ENCODE data around the gene YIPF4. TPM values are rescaled to one million over a fixed set of nuclear protein-coding genes. Genes with fewer than 3 reads are reported as not detected.
"Not testable (repeated sequence)": the region's sequence is repeated elsewhere in the genome, so short reads cannot be mapped to it uniquely, and the experiment has no call there.

YIPF4 gene
- total RNA-seq, result 9.9 and 12.5 TPM in 2 replicates

DNA sequence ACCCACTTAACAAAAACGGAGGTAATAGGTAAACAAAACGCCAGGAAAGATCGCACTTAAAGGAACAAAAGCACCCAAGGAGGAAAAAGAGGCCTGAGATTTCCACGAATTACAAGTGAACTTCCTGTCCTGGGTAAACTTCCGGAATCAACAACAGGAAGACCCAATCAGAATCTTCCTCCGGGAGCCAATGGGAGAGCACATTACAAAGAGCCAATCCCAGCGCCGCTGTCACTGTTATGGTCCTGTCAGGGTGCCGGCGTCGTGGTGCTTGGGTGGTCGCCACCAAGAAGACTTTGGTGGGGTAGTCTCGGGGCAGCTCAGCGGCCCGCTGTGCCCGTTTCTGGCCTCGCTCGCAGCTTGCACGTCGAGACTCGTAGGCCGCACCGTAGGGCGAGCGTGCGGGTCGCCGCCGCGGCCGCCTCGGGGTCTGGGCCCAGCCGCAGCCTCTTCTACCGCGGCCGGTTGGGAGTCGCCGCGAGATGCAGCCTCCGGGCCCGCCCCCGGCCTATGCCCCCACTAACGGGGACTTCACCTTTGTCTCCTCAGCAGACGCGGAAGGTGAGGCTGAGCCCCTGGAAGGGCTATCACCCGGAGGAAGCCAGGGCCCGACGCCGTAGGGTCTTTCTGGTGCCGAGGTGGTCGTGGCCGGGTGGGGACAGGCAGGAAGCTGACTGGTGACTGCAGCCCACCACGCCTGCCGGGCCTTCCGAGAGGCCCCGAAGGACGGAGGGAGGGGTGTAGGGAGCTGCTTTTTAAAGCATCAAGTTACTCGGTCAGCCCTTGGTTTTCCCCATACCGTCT, at the start of gene YIPF4:
TSS of gene YIPF4 (plus strand) at position 231 of the 804 bp plus-strand sequence. CDS start at position 483, 252 bp downstream.
- DNase-seq (ENCODE audit: low read depth in 2 of 2), result peak; percentile 90 to 94

DNA sequence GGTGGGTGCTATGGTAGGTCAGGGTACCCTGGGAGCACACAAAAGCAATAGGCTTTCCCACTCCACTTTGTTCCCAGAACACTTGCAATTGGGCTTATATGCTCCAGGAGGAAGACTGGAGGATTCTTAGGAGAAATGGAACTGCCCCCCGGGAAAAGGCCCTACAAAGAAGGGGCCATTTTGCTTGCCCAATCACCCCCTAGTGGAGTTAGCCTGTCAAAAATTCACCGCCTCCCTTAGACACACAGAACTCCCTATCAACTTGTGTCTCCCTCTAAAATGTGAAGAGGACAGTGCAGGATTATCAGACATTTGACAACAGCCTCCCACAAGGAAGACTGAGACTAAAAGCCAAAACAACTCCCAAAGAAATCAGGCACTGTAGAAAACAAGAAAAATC, 49.5 kb upstream of the YIPF4 start:
- no peak for DNase-seq (ENCODE audit: low read depth in 2 of 2)

DNA sequence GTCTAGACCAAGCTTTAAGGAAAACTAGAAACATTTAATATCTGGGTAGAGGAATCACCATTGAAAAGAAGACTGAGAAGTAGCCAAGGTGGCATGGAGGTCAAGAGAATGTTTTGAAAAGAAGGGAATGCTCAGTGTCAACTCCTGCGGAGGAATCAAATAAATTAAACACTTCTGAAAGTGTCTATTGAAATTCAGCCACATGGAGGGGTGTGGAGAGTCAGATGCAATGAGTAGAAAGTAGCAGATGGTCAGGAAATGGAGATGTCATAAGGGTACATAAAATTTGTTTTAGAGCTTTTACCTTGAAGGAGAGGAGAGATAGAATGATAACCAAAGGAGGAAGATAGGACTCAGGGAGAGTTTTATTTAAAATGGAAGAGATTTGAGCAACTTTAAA, 48.1 kb upstream of the YIPF4 start:
- no peak for DNase-seq (ENCODE audit: low read depth in 2 of 2)

DNA sequence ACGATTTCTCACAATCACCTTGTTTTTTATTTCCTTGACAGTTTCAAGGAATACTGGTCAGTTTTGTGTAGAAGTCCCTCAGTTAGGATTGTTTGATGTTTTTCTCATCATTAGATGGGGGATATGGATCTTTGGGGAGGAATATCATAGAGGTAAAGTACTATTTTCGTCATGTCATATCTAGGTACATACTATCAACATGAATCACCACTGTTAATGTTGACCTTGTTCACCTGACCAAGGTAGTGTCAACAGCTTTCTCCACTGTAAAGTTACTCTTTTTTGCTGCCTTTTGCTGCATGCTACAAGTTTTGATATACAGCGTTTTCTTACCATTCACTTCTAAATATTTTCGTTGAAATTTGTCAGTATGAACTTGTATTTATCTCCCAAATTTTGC, 45.7 kb upstream of the YIPF4 start:
- DNase-seq (ENCODE audit: low read depth in 2 of 2), result no peak

DNA sequence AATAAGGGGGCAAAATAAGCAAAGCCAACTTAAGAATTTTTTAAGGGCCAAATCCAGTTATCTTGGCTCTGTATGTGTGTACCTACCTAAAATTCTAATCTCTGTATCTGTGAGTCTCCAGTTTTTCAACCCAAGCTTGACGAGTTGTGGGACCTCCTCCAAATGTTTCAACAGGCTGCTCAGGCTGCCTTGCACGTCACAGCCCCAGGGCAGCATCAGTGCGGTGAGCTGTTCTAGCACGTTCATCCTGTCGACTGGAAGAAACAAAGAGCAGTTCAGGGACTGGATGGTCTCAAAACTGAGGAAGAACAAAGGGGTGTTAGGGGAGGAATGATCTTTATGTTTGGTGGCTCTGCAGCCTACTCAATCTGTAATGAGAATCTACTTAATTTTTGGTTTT, 42.4 kb upstream of the YIPF4 start:
- DNase-seq (ENCODE audit: low read depth in 2 of 2), result no peak

DNA sequence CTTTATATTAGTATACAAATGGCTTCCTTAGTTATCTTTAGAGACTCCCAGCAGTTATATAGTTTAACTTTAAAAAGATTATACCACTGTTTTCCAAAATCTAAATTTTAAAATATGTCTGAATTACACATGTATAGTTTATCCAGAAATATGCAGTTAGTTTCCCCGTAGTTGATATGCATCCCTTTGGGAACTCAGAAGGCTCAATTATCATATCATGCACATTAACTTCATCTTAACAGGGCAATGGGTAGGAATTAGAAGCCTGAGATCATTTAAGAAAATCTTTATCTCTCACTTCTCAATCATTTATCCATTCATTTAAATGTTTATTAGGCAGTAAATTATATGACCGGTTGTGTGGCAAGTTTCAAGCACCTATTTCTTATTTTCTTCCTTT, 40.2 kb upstream of the YIPF4 start:
- DNase-seq (ENCODE audit: low read depth in 2 of 2), result no peak

DNA sequence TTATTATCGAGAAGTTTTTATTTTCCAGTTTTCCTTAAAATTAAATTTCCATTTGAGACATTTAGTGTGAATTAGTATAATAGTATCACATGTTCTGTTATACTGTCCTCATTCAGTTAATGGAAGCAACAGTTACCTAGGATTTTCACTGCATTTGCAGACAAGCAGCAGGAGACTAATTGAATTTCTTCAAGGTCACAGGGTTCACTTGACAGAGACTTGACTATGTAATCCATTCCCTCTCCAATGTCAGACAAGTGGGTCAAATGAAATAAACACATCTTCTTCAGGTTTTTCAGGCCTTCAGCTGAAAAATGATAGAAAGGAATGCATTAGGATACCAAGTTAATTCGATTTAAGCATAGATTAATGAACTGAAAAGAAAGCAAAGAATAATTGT, 39.7 kb upstream of the YIPF4 start:
- no peak for DNase-seq (ENCODE audit: low read depth in 2 of 2)

DNA sequence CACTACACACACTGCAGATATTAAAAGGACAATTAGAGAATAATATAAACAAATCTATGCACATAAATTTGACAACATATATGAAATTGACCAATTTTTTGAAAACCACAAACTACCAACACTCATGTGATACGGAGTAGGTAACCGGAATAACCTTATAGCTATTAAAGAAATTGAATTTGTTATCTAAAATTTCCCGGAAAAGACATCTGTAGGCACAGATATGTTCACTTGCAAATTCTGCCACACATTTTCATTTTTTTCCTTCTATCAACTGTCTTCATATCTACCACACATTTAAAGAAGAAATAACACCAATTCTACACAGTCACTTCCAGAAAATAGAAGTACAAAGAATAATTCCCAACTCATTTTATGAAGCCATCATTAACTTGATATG, 35.4 kb upstream of the YIPF4 start:
- DNase-seq (ENCODE audit: low read depth in 2 of 2), result no peak

DNA sequence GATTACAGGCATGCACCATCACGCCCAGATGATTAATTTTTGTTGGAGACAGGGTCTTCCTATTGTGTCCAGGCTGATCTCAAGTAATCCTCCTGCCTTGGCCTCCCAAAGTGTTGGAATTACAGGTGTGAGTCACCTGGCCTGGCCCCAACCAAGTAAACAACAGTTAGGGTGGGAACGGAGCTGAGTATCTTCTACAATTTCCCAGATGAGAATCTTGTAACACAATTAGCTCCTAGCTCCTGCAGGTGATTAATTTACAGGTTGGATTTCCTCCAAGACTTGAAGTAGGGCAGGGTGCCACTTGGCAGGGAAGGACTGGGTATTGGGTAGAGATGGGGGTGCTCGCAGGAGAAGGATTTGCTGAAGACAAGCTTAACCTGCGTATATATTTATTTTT, 30.8 kb upstream of the YIPF4 start:
- no peak for DNase-seq (ENCODE audit: low read depth in 2 of 2)

DNA sequence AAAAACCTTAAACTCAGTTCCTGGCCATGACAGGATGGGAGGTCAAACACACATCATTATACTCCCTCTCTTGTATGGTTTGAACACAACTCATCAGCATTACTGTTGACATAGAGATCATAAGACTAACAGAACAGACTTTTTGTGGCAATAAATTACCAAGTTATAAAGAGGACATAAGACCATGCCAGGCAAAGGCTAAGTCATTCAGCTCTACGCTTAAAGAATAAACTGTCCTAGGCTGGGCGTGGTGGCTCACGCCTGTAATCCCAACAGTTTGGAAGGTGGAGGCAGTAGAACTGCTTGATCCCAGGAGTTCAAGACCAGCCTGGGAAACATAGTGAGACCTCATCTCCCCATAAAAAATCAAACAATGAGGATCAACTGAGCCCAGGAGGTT, 29.4 kb upstream of the YIPF4 start:
- DNase-seq (ENCODE audit: low read depth in 2 of 2), result no peak

DNA sequence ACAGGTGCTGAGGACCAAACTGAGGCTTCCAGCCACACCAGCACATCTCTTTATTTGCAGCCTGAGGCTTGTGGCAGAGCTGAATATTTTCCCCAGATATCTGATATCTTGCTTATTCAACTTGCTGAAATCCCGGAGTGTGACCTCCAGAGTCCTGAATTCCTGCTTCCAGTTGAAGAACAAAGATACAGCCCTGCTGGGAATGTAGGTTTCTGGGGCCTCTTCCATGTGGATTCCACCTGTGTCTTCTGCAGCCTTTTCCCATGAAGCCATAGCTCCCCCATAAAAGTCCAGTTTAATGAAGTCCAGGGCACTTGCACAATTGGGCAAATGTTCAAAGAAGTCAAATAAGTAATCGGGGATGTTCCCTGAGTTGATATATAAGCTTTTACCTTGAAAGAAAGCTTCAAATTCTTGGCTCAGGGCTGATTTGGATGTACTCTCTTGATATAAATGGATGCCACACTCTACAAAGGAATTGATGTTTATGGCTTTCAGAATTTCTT, 27.9 kb upstream of the YIPF4 start:
- no peak for DNase-seq (ENCODE audit: low read depth in 2 of 2)

DNA sequence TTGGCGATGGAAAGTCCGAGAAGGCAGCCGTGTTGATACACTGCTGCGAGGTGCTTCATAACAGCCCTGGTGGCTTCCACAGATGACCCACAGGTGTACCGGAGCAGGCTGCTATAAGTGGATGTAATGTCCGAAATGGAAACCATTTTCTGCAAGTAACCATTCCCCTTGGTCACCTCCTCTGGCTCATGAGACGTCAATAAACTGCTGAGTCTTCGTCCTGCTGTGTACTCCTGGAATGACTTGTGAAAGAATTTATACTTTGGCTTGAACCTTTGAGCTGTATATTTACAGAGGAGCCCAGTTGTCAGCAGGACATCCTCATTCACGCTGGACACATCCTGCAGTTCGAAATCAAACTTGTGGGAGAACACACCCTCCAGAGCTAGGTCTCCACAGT, 27.4 kb upstream of the YIPF4 start:
- DNase-seq (ENCODE audit: low read depth in 2 of 2), result no peak

DNA sequence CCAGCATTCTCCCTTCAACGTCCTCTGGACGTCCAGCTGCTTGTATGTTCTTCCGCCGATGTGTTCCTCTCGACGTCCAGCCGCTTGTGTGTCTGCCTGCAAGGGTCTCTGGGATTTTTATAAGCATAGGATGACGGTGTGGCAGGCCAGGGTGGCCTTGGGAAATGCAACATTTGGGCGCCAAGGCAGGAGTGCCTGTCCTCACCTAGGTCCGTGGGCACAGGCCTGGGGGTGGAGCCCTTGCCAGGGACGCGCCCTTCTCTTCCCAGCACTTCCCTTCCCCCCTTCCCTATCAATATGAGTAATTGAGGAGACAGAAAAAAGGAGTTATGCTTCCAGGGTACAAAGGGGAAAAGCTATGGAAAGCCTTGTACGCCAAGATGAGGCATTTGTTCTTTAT, 19.5 kb upstream of the YIPF4 start:
- DNase-seq (ENCODE audit: low read depth in 2 of 2), result no peak

DNA sequence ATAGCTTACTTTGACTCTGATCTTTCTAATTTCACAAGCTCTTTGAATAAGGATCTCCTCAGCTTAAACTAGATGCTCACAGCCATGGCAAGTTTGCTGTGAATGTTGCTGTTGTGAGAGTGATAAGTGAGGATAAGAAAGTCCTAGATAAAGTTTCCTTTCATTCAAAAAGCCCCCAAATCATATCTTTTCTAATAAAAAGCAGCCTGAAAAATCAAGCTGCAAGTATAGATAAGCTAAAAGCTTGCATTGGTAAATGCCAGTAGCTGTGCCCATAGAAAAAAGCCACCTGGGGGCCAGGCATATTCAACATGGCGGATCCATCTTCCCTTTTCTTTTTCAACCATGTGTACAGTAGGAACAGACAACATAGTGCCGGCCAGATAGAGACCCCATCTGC, 17.3 kb upstream of the YIPF4 start:
- DNase-seq (ENCODE audit: low read depth in 2 of 2), result no peak

DNA sequence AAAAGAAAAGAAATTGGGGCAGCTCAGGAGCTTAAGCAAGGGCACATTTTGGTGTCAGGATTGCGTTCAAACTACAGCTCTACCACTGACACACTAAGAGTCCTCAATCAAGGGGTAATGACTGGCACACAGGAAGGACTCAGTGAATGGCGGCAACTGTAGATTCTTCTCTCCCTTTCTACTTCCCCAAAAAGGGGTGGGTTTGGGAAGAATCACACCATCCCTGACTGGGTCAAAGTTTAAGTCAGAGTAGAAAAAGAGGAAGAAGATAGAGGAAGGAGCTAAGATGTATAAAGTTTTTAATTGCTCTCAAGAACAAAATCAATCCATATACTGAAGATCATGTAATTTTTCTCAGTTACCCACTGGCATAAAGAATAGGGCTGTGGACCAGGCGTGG, 15.6 kb upstream of the YIPF4 start:
- no peak for DNase-seq (ENCODE audit: low read depth in 2 of 2)

DNA sequence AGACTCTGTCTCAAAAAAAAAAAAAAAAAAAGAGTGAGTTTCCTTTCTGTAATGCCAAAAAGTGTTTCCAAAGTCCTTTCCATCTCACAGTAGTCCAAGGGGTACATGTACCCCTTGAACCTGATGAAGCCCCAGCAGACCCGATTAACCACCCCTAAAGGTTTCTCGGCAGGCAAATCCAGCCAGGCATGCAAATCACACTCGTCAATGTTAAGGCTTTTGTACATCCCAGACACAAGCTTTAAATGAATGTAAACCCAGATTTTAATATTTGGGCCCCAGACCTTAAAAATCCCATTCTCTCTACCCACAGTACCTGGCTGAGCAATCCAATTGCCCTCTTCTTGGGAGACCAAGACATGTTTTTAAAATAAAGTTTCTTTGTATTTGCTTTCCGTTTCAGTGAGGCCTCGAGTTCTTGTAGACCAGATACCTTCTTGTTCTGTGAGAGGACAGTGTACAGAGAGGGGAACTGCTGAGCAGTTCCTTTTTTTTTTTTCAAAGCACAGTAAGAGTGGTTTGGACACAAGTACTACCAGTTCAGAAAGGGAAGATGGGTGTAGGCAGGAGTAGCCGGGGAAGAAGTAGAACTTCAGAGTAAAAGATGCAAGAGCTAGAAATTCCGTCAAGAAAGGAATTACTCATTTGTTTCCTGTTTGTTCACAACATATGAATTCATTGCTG, 13.1 kb upstream of the YIPF4 start, which contains the start of gene NLRC4:
TSS of gene NLRC4 (minus strand) at position 465 of the 684 bp plus-strand sequence. CDS start 8,111 bp downstream, outside the sequence.
- no peak for DNase-seq (ENCODE audit: low read depth in 2 of 2)

DNA sequence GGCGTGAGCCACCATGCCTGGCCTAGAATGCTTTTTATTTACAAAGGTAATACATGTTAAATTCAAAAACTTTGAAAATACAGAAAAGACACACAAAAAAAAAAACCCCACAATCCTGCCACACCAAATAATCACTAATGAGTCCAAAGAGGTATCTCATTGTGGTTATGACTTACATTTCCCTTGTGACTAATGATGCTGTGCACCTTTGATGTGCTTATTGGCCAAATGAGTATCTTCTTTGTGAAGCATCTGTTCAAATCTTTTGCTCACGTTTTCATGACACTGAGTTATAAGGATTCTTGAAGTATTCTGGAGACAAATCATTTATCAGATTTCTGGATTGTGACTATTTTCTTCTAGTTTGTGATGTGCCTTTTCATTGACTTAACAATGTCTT, 6.6 kb upstream of the YIPF4 start:
- DNase-seq (ENCODE audit: low read depth in 2 of 2), result no peak

DNA sequence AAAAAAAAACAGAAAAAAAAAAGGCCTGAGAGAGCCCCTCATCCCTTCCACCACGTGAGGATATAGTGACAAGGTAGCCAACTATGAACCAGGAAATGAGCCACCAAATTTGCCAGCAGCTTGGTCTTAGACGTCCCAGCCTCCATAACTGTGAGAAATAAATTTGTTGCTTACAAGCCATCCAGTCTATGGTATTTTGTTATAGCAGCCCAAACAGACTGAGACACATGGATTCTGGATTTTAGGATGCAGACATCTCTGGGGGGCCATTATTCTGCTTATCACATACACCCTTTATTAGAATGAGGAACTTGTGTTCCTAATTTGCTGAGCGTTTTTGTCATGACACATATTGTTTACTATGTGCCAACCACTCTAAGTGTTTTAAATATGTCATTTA, 5.4 kb upstream of the YIPF4 start:
- no peak for DNase-seq (ENCODE audit: low read depth in 2 of 2)

DNA sequence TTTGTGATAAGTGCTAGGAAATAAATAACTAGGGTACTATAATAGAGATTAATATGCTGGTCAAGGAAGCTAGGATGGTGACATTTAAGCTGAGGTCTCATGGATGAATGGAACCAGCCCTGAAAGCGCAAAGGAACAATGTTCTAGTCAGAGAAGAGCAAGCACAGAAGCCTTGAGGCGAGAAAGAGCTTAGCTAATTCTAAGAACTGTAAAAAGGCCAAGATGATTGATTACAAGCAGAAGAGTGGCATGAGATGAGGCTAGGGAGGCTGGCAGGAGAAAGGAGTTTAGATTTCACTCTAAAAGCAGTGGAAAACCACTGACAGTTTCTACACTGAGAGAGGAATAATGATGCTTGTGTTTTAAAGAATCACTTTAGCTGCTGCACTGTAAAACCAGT, 3.4 kb upstream of the YIPF4 start:
- no peak for DNase-seq (ENCODE audit: low read depth in 2 of 2)

DNA sequence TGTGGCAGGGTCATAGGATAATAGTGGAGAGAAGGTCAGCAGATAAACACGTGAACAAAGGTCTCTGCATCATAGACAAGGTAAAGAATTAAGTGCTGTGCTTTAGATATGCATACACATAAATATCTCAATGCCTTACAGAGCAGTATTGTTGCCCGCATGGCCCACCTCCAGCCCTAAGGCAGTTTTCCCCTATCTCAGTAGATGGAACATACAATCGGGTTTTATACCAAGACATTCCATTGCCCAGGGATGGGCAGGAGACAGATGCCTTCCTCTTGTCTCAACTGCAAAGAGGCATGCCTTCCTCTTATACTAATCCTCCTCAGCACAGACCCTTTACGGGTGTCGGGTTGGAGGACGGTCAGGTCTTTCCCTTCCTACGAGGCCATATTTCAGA, 1.9 kb upstream of the YIPF4 start:
- DNase-seq (ENCODE audit: low read depth in 2 of 2), result not testable (repeated sequence)

DNA sequence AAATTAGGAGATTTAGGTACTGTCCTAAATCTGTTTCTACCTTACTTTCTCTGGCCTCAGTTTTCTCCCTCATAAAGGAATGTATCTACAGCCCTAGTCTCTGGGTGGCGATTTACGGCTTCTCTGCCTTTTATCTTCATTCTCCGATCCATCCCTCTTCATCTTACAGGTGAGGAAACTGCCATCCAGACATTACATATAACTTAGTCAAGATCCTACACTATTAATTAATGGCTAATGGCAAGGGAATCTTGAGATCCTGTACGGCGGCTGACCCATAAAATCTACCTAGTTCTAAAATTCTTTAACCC, 386 bp upstream of the YIPF4 start:
- DNase-seq (ENCODE audit: low read depth in 2 of 2), result no peak

DNA sequence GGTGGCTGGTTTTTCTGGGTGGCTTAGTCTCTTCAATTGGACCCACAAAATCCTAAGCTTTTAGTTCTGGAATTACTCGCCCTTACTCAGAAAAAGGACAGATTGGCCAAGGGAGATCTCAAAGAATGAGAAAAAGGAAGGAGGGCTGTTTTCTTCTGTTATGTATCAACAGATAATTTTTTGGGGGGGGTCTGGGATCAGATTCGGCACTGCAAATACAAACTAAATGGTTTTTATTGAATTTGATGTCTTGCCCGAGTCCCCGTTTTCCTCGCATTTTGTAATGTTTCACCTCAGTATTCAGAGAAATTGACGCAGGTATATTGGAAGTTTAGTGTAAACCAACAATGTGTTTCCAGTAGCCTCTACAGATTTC, 762 bp downstream of the YIPF4 start:
- no peak for DNase-seq (ENCODE audit: low read depth in 2 of 2)

DNA sequence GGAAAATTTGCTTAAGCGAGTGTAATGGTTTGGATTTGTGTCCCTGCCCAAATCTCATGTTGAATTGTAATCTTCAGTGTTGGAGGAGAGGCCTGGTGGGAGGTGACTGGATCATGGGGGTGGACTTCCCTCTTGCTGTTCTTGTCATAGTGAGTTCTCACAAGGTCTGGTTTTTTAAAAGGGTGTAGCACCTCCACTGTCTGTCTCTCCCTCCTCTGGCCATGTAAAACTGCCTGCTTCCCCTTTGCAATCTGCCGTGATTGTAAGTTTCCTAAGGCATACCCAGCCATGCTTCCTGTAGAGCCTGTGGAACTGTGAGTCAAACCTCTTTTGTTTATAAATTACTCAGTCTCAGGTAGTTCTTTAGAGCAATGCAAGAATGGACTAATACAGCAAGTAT, 6.6 kb downstream of the YIPF4 start:
- DNase-seq (ENCODE audit: low read depth in 2 of 2), result peak; percentile 33 to 81
